Kidney (tissue), 14 donors: ENCODE data around the gene TANC1. TPM values are rescaled to one million over a fixed set of nuclear protein-coding genes. Genes with fewer than 3 reads are reported as not detected.

Source experiments
- DNase-seq, 5 donors: peaks; one replicate each; pipeline ENCODE4 v3.0.0-alpha.2; 2013 to 2020
- FAIRE-seq: peaks from 2 replicates; lab custom pipeline; 2012; peaks lifted over from hg19 to GRCh38; lab: Jason Lieb, UNC
- H3K27ac ChIP-seq, 2 donors: one replicate each; pipeline ENCODE4 v1.7.0; 2013; ENCODE audit warnings: low read depth in 2 of 2, low read length in 2 of 2, inconsistent platforms in 1 of 2
- H3K27me3 ChIP-seq: one replicate; pipeline ENCODE4 v1.7.1; 2013; ENCODE audit warnings: low read length, inconsistent platforms; ENCODE audit not compliant: control insufficient read depth, insufficient read depth
- H3K36me3 ChIP-seq, 3 donors: one replicate each; pipeline versions ENCODE4 v1.7.0 to v1.7.1; 2013; ENCODE audit warnings: low read length in 3 of 3, control low read depth in 1 of 3, inconsistent platforms in 1 of 3; ENCODE audit not compliant: insufficient read depth in 3 of 3, control insufficient read depth in 2 of 3
- H3K4me1 ChIP-seq, 3 donors: one replicate each; pipeline versions ENCODE4 v1.7.0 to v1.7.1; 2013; ENCODE audit warnings: low read length in 3 of 3, inconsistent platforms in 1 of 3, low read depth in 1 of 3; ENCODE audit not compliant: control insufficient read depth in 2 of 3, insufficient read depth in 2 of 3
- H3K4me3 ChIP-seq, 3 donors: one replicate each; pipeline versions ENCODE4 v1.7.0 to v1.8.1; 2013; ENCODE audit warnings: low read length in 3 of 3, control low read depth in 1 of 3, inconsistent platforms in 1 of 3
- H3K9ac ChIP-seq, 3 donors: one replicate each; pipeline versions ENCODE4 v1.7.0 to v1.7.1; 2013; ENCODE audit warnings: low read length in 3 of 3, control low read depth in 1 of 3, inconsistent platforms in 1 of 3
- H3K9me3 ChIP-seq, 3 donors: one replicate each; pipeline versions ENCODE4 v1.7.0 to v1.7.1; 2013; ENCODE audit warnings: low read length in 3 of 3, control low read depth in 1 of 3, inconsistent platforms in 1 of 3; ENCODE audit not compliant: control insufficient read depth in 2 of 3, insufficient read depth in 1 of 3
- CTCF ChIP-seq: IDR thresholded peaks from 3 replicates; pipeline ENCODE4 v1.5.1; 2012; ENCODE audit warnings: mild to moderate bottlenecking, moderate library complexity, borderline replicate concordance; ENCODE audit not compliant: insufficient read depth; ENCODE audit errors: extremely low read depth
- intact Hi-C: fragments of 100-400 bp; cut with DNase I; formaldehyde crosslinking; loops from one replicate; pipeline ENCODE4 v1.11.1; 2022
- polyA plus RNA-seq: library from polyadenylated mRNA; stranded (reverse); fragments of 350-450 nt; fragmentation: Illumina TruSeq; extraction: RNeasy Lipid Tissue Mini Kit (QIAGEN cat#74804); gene quantifications from one replicate; pipeline ENCODE4 v1.2.3, GENCODE V29; 2014; ENCODE audit warnings: low read depth, low replicate concordance; ENCODE audit not compliant: insufficient read depth
- total RNA-seq: library from RNA; stranded (reverse); fragmentation: NEBNext Ultra II Directional; extraction: Animal tissue kit (Norgen Biotek cat#: 25700); gene quantifications from one replicate; pipeline ENCODE4 v1.2.1, GENCODE V29; 2021
- donor health status: control.
- donor health status: control.
- donor health status: control.
- donor health status: control.
- donor health status: control.
- donor health status: DM: yes; HTN: yes; CAD: no.
- donor health status: Normal renal cell carcinoma (clear cell type).

The TANC1 gene
- total and polyA plus RNA-seq, 2 donors from 2014 or later, result 9.2 to 39.0 TPM

GRCh38 chr2:159226608-159227385, 258.4 kb downstream of the TANC1 start:
- no peak overlapping the region for H3K9ac ChIP-seq
- intact Hi-C loops, result no loop called here
- no peak overlapping the region for H3K27ac ChIP-seq
- no peaks in the 10 kb centered on the region for H3K27me3 ChIP-seq
- peaks cover 5 to 57% (median 16%) of the 10 kb centered on the region in 3 donors for H3K36me3 ChIP-seq
- no peak for FAIRE-seq
- H3K9me3 ChIP-seq, result no peaks in the 10 kb centered on the region
- no peak overlapping the region for H3K4me3 ChIP-seq
- H3K4me1 ChIP-seq, result peaks cover 0 to 3% (median 2%) of the 10 kb centered on the region in 3 donors
- no peak for TF ChIP-seq CTCF
- no peak for DNase-seq

GRCh38 chr2:159227467-159227866, 259.0 kb downstream of the TANC1 start:
- intact Hi-C loops, result no loop called here
- no peak for FAIRE-seq
- Histone ChIP-seq H3K27me3 (no peaks in the 10 kb centered on the region), H3K4me3 (no peak overlapping the region), H3K36me3 (peaks cover 5 to 54% (median 13%) of the 10 kb centered on the region in 3 donors), H3K9me3 (no peaks in the 10 kb centered on the region), H3K9ac (no peak overlapping the region), H3K27ac (no peak overlapping the region), H3K4me1 (peaks cover 0 to 3% (median 2%) of the 10 kb centered on the region in 3 donors)
- no peak for DNase-seq
- TF ChIP-seq CTCF, result no peak

- H3K27ac ChIP-seq, result no peak overlapping the region
- peaks cover 5 to 54% (median 13%) of the 10 kb centered on the region in 3 donors for H3K36me3 ChIP-seq
- no peak for TF ChIP-seq CTCF
- intact Hi-C loops, result no loop called here
- H3K4me1 ChIP-seq, result peaks cover 0 to 3% (median 2%) of the 10 kb centered on the region in 3 donors
- no peak overlapping the region for H3K9ac ChIP-seq
- no peaks in the 10 kb centered on the region for H3K27me3 ChIP-seq
- FAIRE-seq, result no peak
- no peak overlapping the region for H3K4me3 ChIP-seq
- H3K9me3 ChIP-seq, result no peaks in the 10 kb centered on the region
- no peak for DNase-seq
These were observed 259.7 kb downstream of the TANC1 start for GRCh38 chr2:159228081-159228581.
